Ovary (tissue), 9 donors: ENCODE data around the gene KLF12. TPM values are rescaled to one million over a fixed set of nuclear protein-coding genes. Genes with fewer than 3 reads are reported as not detected.

Source experiments
- DNase-seq, 5 donors: peaks; one replicate each; pipeline ENCODE4 v3.0.0-alpha.2; 2019 to 2020
- H3K27ac ChIP-seq, 2 donors: fragments of 200-600 bp; one replicate each; pipeline versions ENCODE4 v1.5.1 to v1.8.0; 2019 to 2022
- H3K27me3 ChIP-seq: fragments of 200-600 bp; one replicate; pipeline ENCODE4 v1.8.0; 2022
- H3K36me3 ChIP-seq: fragments of 200-600 bp; sonication (generic); one replicate; pipeline ENCODE4 v1.5.1; 2019
- H3K4me1 ChIP-seq: one replicate; pipeline ENCODE4 v1.8.1; 2013; ENCODE audit warnings: mild to moderate bottlenecking, moderate library complexity; ENCODE audit not compliant: insufficient read depth
- H3K4me3 ChIP-seq: fragments of 200-600 bp; sonication (generic); one replicate; pipeline ENCODE4 v1.5.1; 2017
- H3K9me3 ChIP-seq, 2 donors: fragments of 200-600 bp in 1 of 2; sonication (generic) in 1 of 2; one replicate each; pipeline versions ENCODE4 v1.5.1 to v1.8.1; 2013 to 2019; ENCODE audit warnings: mild to moderate bottlenecking in 1 of 2, moderate library complexity in 1 of 2
- EP300 ChIP-seq: sonication (generic); formaldehyde crosslinking; IDR thresholded peaks from one replicate; pipeline ENCODE4 v1.6.1; 2017; ENCODE audit warnings: antibody characterized with exemption
- POLR2A ChIP-seq: fragments of 450-650 bp; IDR thresholded peaks from one replicate; pipeline ENCODE4 v1.6.1; 2017; ENCODE audit warnings: antibody characterized with exemption, mild to moderate bottlenecking, moderate library complexity
- WGBS, 3 donors: extraction: QIAGEN DNeasy Blood & Tissue Kit in 1 of 3; methylation state at CpG; one replicate each; pipeline versions ENCODE4 v1.1.5 to v1.1.7; 2013 to 2017; 5-methylcytosine and 5-hydroxymethylcytosine counted together
- intact Hi-C, 4 donors: fragments of 100-400 bp; cut with DNase I; formaldehyde crosslinking; loops; one replicate each; pipeline versions ENCODE4 v1.11.0 to v1.15.1; 2022 to 2023
- polyA plus RNA-seq, 2 donors: library from polyadenylated mRNA; stranded (reverse); fragments of 200-250 nt in 1 of 2; fragments of 350-450 nt in 1 of 2; fragmentation: Illumina TruSeq in 1 of 2; extraction: RNeasy Lipid Tissue Mini Kit (QIAGEN cat#74804) in 1 of 2; gene quantifications; one replicate each; pipeline ENCODE4 v1.2.3, GENCODE V29; 2013 to 2014
- total RNA-seq, 7 donors: library from RNA; depleted of rRNA in 2 of 7; stranded (reverse); fragments of >200 nt in 2 of 7; fragmentation: NEBNext Ultra II Directional in 3 of 7; extraction: Animal tissue kit (Norgen Biotek cat#: 25700) in 3 of 7; gene quantifications; one replicate each; pipeline versions ENCODE4 v1.1.0 to v1.2.4, GENCODE V29; 2016 to 2023
- TF ChIP-seq, protein P1 (sequence below), 3 donors: fragments of 450-650 bp in 2 of 3; fragments of 200-600 bp in 1 of 3; IDR thresholded peaks; one replicate each; pipeline versions ENCODE4 v1.5.1 to v1.8.0; 2016 to 2022; ENCODE audit warnings: antibody characterized with exemption in 3 of 3, mild to moderate bottlenecking in 1 of 3
- donor health status: DM: no; HTN: no; CAD: no; lungs with moderate emphysema.
- donor health status: DM: no; HTN: no; CAD: no.
- donor health status: Bipolar disorder and iron deficiency.
- donor health status: DM: yes; HTN: yes; CAD: no.
- donor health status: DM: no; HTN: no; CAD: no.
- donor health status: DM: yes; HTN: yes; CAD: no.

Gene KLF12
- total and polyA plus RNA-seq, 9 donors, result 3.6 to 22.1 (median 15.9) TPM

- intact Hi-C loops, result loop anchor here in 1 of 4 donors (10.0 kb wide), 1 partner anchor 300 kb away; no protein-coding TSS in a partner anchor
- Histone ChIP-seq H3K36me3 (no peaks in the 10 kb centered on the region), H3K27me3 (no peaks in the 10 kb centered on the region), H3K9me3 (no peaks in the 10 kb centered on the region), H3K4me3 (peak overlapping the region; percentile 77), H3K27ac (peak overlapping the region; percentile 63 to 94), H3K4me1 (peaks cover 6% of the 10 kb centered on the region)
- 0 to 1% (median 0%) methylated on average over 54 to 63 of the region's 63 CpGs for WGBS, 3 donors
- peak in 3 of 5 donors; percentile 51 to 75 (median 68) for DNase-seq
- TF ChIP-seq, protein P1, sequence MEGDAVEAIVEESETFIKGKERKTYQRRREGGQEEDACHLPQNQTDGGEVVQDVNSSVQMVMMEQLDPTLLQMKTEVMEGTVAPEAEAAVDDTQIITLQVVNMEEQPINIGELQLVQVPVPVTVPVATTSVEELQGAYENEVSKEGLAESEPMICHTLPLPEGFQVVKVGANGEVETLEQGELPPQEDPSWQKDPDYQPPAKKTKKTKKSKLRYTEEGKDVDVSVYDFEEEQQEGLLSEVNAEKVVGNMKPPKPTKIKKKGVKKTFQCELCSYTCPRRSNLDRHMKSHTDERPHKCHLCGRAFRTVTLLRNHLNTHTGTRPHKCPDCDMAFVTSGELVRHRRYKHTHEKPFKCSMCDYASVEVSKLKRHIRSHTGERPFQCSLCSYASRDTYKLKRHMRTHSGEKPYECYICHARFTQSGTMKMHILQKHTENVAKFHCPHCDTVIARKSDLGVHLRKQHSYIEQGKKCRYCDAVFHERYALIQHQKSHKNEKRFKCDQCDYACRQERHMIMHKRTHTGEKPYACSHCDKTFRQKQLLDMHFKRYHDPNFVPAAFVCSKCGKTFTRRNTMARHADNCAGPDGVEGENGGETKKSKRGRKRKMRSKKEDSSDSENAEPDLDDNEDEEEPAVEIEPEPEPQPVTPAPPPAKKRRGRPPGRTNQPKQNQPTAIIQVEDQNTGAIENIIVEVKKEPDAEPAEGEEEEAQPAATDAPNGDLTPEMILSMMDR (IDR thresholded peaks at IDR 0.05), result no peak
- no peak for TF ChIP-seq POLR2A
- no peak for TF ChIP-seq EP300
Measured at GRCh38 chr13:74134777-74135325, 647 bp upstream of the KLF12 start.

- intact Hi-C loops, result loop anchor here in 1 of 4 donors (10.0 kb wide), 1 partner anchor 299 kb away; no protein-coding TSS in a partner anchor
- TF ChIP-seq, protein P1 (IDR thresholded peaks at IDR 0.05), result no peak
- TF ChIP-seq POLR2A (peak; percentile 66), EP300 (no peak)
- Histone ChIP-seq H3K27me3 (no peaks in the 10 kb centered on the region), H3K27ac (peak overlapping the region; percentile 63 to 94), H3K36me3 (no peaks in the 10 kb centered on the region), H3K4me1 (peaks cover 9% of the 10 kb centered on the region), H3K9me3 (no peaks in the 10 kb centered on the region), H3K4me3 (peak overlapping the region; percentile 77)
- WGBS, 3 donors, result 0 to 1% (median 0%) methylated on average over 29 to 35 of the region's 35 CpGs
- peak; percentile 90 to 94 (median 91) for DNase-seq
Measured at GRCh38 chr13:74133657-74134201, 475 bp downstream of the KLF12 start.

- H3K4me1 ChIP-seq, result peaks cover 11% of the 10 kb centered on the region
- TF ChIP-seq EP300 (no peak), POLR2A (no peak)
- TF ChIP-seq, protein P1 (IDR thresholded peaks at IDR 0.05), result no peak
- no peaks in the 10 kb centered on the region for H3K9me3 ChIP-seq
- H3K27me3 ChIP-seq, result no peaks in the 10 kb centered on the region
- H3K27ac ChIP-seq, result peak overlapping the region; percentile 63 to 94
- peak overlapping the region; percentile 77 for H3K4me3 ChIP-seq
- 1% methylated on average over 34 of the region's 34 CpGs for WGBS, 3 donors
- DNase-seq, result peak; percentile 31 to 61 (median 47)
- no peaks in the 10 kb centered on the region for H3K36me3 ChIP-seq
- intact Hi-C loops, result loop anchor here in 1 of 4 donors (10.0 kb wide), 1 partner anchor 298 kb away; no protein-coding TSS in a partner anchor
Measured at GRCh38 chr13:74132776-74133656, 1.2 kb downstream of the KLF12 start.

DNA sequence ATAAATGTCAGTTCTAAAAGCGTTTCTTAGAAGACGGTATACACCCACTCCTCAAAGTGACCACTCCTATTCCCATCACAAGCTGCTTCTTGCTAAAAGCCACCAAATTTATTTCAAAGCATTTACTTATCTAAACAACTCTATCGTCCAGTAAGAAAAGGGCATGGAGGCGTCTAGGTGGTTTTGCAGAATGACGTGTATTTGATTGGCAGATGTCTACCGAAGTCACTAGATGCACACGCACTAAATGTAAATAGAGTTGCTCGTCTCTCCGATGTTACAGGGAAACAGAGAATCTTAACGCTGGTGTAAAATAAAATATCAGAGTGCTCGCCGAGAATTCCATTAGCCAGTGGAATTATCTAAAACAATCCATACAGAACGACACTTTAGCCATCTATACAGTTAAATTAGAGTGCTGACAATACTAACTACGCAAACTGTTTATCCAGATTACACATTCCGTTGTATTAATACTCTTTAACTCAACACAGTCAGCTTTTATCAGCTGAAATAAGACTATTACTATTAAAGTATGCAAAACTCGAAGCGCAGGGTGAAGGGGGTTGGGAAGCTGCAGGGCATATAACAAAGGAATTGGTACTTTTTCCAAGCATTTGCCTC is 1.9 kb downstream of the KLF12 start:
- H3K4me3 ChIP-seq, result peak overlapping the region; percentile 77
- 3 to 9% (median 3%) methylated on average over 17 of the region's 17 CpGs for WGBS, 3 donors
- peak overlapping the region; percentile 63 to 94 for H3K27ac ChIP-seq
- no peaks in the 10 kb centered on the region for H3K27me3 ChIP-seq
- peaks cover 11% of the 10 kb centered on the region for H3K4me1 ChIP-seq
- no peaks in the 10 kb centered on the region for H3K9me3 ChIP-seq
- H3K36me3 ChIP-seq, result no peaks in the 10 kb centered on the region
- no peak for TF ChIP-seq POLR2A
- no peak for TF ChIP-seq EP300
- TF ChIP-seq, protein P1 (IDR thresholded peaks at IDR 0.05), result no peak
- DNase-seq, result no peak
- intact Hi-C loops, result loop anchor here in 1 of 4 donors (10.0 kb wide), 1 partner anchor 297 kb away; no protein-coding TSS in a partner anchor
